CD4-positive, alpha-beta memory T cell (primary cell): Measurements from ENCODE around the gene DCUN1D3. TPM values are rescaled to one million over a fixed set of nuclear protein-coding genes. Genes with fewer than 3 reads are reported as not detected.

Experiments
- CTCF ChIA-PET: fragments of 350-600 bp; sonication (Branson Sonifier 250); formaldehyde crosslinking; loops from one replicate; lab custom pipeline; 2021; ENCODE audit warnings: inconsistent platforms; ENCODE audit not compliant: partially characterized antibody; lab: Charles Lee
- POLR2A ChIA-PET: fragments of 350-600 bp; sonication (Branson Sonifier 250); formaldehyde crosslinking; loops from one replicate; lab custom pipeline; 2021; ENCODE audit not compliant: partially characterized antibody; lab: Charles Lee
- DNase-seq, 5 donors: peaks; one replicate each; pipeline versions ENCODE4 v3.0.0 to v3.0.0-alpha.2; 2020 to 2022; ENCODE audit warnings: mixed read lengths in 1 of 5
- H3K27ac ChIP-seq: one replicate; pipeline ENCODE4 v1.7.0; 2013; ENCODE audit warnings: low read depth, low read length
- H3K27me3 ChIP-seq: 2 replicates; pipeline ENCODE4 v1.7.0; 2013; ENCODE audit warnings: mild to moderate bottlenecking, low read length, moderate library complexity; ENCODE audit not compliant: insufficient read depth
- H3K36me3 ChIP-seq: 2 replicates; pipeline ENCODE4 v1.7.0; 2013; ENCODE audit warnings: mild to moderate bottlenecking, low read length, moderate library complexity; ENCODE audit not compliant: insufficient read depth
- H3K4me1 ChIP-seq: 2 replicates; pipeline ENCODE4 v1.7.0; 2013; ENCODE audit warnings: mild to moderate bottlenecking, low read length, moderate library complexity; ENCODE audit not compliant: insufficient read depth
- H3K4me3 ChIP-seq, 2 donors: one replicate each; pipeline ENCODE4 v1.7.0; 2013; ENCODE audit warnings: low read length in 2 of 2, mild to moderate bottlenecking in 1 of 2
- H3K9me3 ChIP-seq, 2 donors: one replicate each; pipeline ENCODE4 v1.7.0; 2013; ENCODE audit warnings: low read length in 2 of 2, control low read depth in 1 of 2; ENCODE audit not compliant: control insufficient read depth in 1 of 2
- H3K27ac Mint-ChIP-seq, 7 donors: one replicate each; pipeline ENCODE4 v1.8.0; 2020 to 2021; ENCODE audit warnings: mixed read lengths in 7 of 7, mild to moderate bottlenecking in 6 of 7, inconsistent platforms in 3 of 7, moderate library complexity in 3 of 7
- H3K27me3 Mint-ChIP-seq, 2 donors: one replicate each; pipeline ENCODE4 v1.8.0; 2020 to 2021; ENCODE audit warnings: mixed read lengths in 2 of 2
- H3K36me3 Mint-ChIP-seq, 2 donors: one replicate each; pipeline ENCODE4 v1.8.0; 2020 to 2021; ENCODE audit warnings: mixed read lengths in 2 of 2, inconsistent platforms in 1 of 2, mild to moderate bottlenecking in 1 of 2
- H3K4me1 Mint-ChIP-seq, 4 donors: one replicate each; pipeline ENCODE4 v1.8.0; 2020 to 2021; ENCODE audit warnings: mixed read lengths in 4 of 4, mild to moderate bottlenecking in 1 of 4
- H3K4me3 Mint-ChIP-seq, 8 donors: one replicate each; pipeline ENCODE4 v1.8.0; 2020 to 2021; ENCODE audit warnings: mixed read lengths in 8 of 8, mild to moderate bottlenecking in 7 of 8, moderate library complexity in 6 of 8, inconsistent platforms in 3 of 8
- H3K9me3 Mint-ChIP-seq, 8 donors: one replicate each; pipeline ENCODE4 v1.8.0; 2020 to 2021; ENCODE audit warnings: mixed read lengths in 8 of 8, mild to moderate bottlenecking in 5 of 8, inconsistent platforms in 3 of 8, moderate library complexity in 1 of 8
- intact Hi-C: fragments of 100-400 bp; cut with micrococcal nuclease; formaldehyde crosslinking; loops from one replicate; pipeline ENCODE4 v1.15.1; 2023
- polyA plus RNA-seq, 2 donors: library from polyadenylated mRNA; unstranded; fragments of 300-500 nt; fragmentation: Illumina TruSeq; gene quantifications; one replicate each; pipeline ENCODE4 v1.2.3, GENCODE V29; 2021
- total RNA-seq, 2 experiments: library from RNA; stranded (reverse); gene quantifications; one replicate each; pipeline ENCODE4 v1.2.3, GENCODE V29; 2021

Gene DCUN1D3
- total and polyA plus RNA-seq, 4 experiments from 2014 or later: 0.11 to 7.5 (median 3.7) TPM

DNA sequence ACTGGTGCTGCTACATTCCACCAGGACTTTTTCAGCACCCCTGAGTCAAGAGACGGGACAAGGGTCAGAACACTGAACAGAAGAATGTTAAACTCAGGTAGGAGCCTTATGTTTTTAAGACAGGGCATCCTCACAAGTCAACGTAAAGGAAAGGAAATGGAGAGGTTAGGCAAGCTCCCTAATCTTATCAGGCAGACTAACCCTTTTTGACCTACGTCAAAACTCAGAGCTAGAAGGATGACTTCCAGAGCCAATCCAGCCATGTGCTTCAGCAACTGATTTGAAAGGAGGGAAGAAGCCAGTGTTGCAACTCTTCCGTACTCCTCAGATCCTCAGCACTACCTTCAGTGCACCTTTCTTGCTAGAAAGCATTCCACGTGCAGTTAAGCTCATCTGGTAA is 47.0 kb downstream of the DCUN1D3 start:
- peaks cover 4% of the 10 kb centered on the region for H3K4me1 ChIP-seq
- H3K4me1 Mint-ChIP-seq: peaks cover 4 to 6% (median 4%) of the 10 kb centered on the region in 4 donors
- no peaks in the 10 kb centered on the region for H3K9me3 ChIP-seq
- POLR2A ChIA-PET: interaction anchor here (0.7 to 1.5 kb wide), 2 partner anchors 19 to 22 kb away, joined by 3 to 7 read pairs; no protein-coding TSS in a partner anchor
- H3K36me3 Mint-ChIP-seq: peaks cover 12 to 14% of the 10 kb centered on the region in 2 donors
- DNase-seq: no peak
- H3K27me3 ChIP-seq: no peaks in the 10 kb centered on the region
- H3K4me3 ChIP-seq: no peak overlapping the region
- intact Hi-C loops: loop anchor here (5.0 to 10.0 kb wide), 2 partner anchors 152 to 334 kb away; no protein-coding TSS in a partner anchor
- H3K27ac Mint-ChIP-seq: peak overlapping the region in 1 of 7 donors; percentile 19
- H3K4me3 Mint-ChIP-seq: no peak overlapping the region
- H3K36me3 ChIP-seq: no peaks in the 10 kb centered on the region
- no peaks in the 10 kb centered on the region for H3K27me3 Mint-ChIP-seq
- no peak overlapping the region for H3K27ac ChIP-seq
- no peaks in the 10 kb centered on the region for H3K9me3 Mint-ChIP-seq
- CTCF ChIA-PET: interaction anchor here (1.2 to 8.2 kb wide), 4 partner anchors 10 to 228 kb away, joined by 3 to 113 read pairs (median 5); no protein-coding TSS in a partner anchor

GRCh38 chr16:20851601-20852000 is 48.6 kb downstream of the DCUN1D3 start:
- Histone ChIP-seq H3K27me3 (no peaks in the 10 kb centered on the region), H3K27ac (no peak overlapping the region), H3K4me1 (peaks cover 4% of the 10 kb centered on the region), H3K4me3 (no peak overlapping the region), H3K36me3 (no peaks in the 10 kb centered on the region), H3K9me3 (no peaks in the 10 kb centered on the region)
- Mint-ChIP-seq H3K27ac (no peak overlapping the region), H3K36me3 (peaks cover 2 to 9% of the 10 kb centered on the region in 2 donors), H3K9me3 (no peaks in the 10 kb centered on the region), H3K27me3 (no peaks in the 10 kb centered on the region), H3K4me3 (no peak overlapping the region), H3K4me1 (peaks cover 4 to 6% (median 4%) of the 10 kb centered on the region in 4 donors)
- ChIA-PET POLR2A (no interaction called here), CTCF (interaction anchor here (0.9 to 8.2 kb wide), 9 partner anchors 15 to 259 kb away, joined by 3 to 113 read pairs (median 7); partner anchors contain the start of genes ERI2, LYRM1 and REXO5)
- intact Hi-C loops: loop anchor here (2.0 to 10.0 kb wide), 4 partner anchors 153 to 1469 kb away; partner anchors contain the start of gene CRYM
- DNase-seq: no peak

DNA sequence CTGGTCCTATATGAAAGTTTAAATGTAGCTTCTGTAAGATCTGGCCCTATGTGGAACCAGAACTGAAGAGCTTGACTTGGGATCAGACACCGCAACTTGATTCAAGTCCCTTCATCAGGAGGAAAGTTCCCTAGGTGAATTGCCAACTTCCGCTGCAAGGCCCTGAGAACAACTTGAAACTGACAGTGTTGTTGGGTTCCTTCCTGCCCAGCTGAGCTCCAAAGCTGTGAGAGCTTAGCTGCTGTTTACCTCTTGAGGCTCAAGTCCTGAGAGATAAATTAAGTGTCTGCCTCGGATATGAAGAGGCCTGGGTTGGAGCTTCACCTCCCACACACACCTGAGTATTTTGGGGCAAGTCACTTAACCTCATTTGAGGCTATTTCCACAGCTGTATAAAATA is 49.2 kb downstream of the DCUN1D3 start:
- intact Hi-C loops: loop anchor here (1.0 to 10.0 kb wide), 8 partner anchors 23 to 1470 kb away; partner anchors contain the start of gene CRYM
- CTCF ChIA-PET: interaction anchor here (0.8 to 8.2 kb wide), 22 partner anchors 13 to 427 kb away, joined by 3 to 113 read pairs (median 5); partner anchors contain the start of genes ERI2, LYRM1 and REXO5
- Histone ChIP-seq H3K36me3 (no peaks in the 10 kb centered on the region), H3K27me3 (no peaks in the 10 kb centered on the region), H3K4me3 (no peak overlapping the region), H3K27ac (no peak overlapping the region), H3K9me3 (no peaks in the 10 kb centered on the region), H3K4me1 (peaks cover 4% of the 10 kb centered on the region)
- Mint-ChIP-seq H3K9me3 (no peaks in the 10 kb centered on the region), H3K27ac (no peak overlapping the region), H3K4me1 (peaks cover 4 to 6% (median 4%) of the 10 kb centered on the region in 4 donors), H3K36me3 (peaks cover 2 to 6% of the 10 kb centered on the region in 2 donors), H3K27me3 (no peaks in the 10 kb centered on the region), H3K4me3 (no peak overlapping the region)
- POLR2A ChIA-PET: no interaction called here
- DNase-seq: no peak

DNA sequence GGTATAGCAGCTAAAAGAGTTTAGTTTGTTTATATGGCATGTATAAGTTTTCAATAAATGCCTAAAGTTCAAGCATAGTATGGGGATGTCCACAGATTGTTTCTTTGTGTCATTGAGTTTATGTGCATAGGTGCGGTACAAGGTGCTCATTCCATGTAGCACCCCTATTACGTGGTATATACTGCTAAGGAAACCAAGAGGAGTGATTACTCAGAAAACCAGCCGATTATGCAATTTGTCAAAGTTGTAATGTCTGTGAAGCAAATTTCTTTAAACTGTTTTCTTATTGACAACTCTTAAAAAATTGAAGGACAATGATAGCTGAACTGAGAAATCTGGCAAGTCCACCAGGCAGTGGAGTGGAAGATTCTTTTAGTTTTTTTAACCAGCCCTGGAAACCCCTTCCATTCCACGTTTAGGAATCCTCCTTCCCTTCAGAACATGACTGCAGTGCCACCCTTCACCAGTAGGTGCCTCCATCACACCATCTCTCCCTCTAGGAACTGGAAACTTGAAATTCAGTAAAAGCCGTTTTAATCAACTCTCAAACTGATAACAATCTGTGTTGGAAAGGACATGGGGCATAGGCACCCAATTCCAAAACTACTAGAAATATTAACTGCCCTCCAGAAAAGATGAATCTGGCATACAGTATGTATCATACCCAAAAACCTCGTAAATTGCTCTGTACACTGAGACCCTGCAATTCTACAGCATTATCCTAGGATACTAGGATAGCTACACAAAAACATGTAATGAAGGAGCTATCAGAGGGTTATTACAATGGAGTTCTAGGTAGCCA is 50.4 kb downstream of the DCUN1D3 start:
- Histone ChIP-seq H3K9me3 (no peaks in the 10 kb centered on the region), H3K36me3 (no peaks in the 10 kb centered on the region), H3K27me3 (no peaks in the 10 kb centered on the region), H3K4me1 (peaks cover 11% of the 10 kb centered on the region), H3K27ac (no peak overlapping the region), H3K4me3 (no peak overlapping the region)
- H3K36me3 Mint-ChIP-seq: peaks cover under 1 to 2% of the 10 kb centered on the region in 2 donors
- H3K4me3 Mint-ChIP-seq: no peak overlapping the region
- POLR2A ChIA-PET: no interaction called here
- peak overlapping the region in 2 of 7 donors; percentile 35 to 48 for H3K27ac Mint-ChIP-seq
- peaks cover 9 to 17% (median 11%) of the 10 kb centered on the region in 4 donors for H3K4me1 Mint-ChIP-seq
- CTCF ChIA-PET: interaction anchor here (0.6 to 8.2 kb wide), 36 partner anchors 9 to 706 kb away, joined by 3 to 113 read pairs (median 4); partner anchors contain the start of genes ERI2, LYRM1 and REXO5
- intact Hi-C loops: loop anchor here (1.0 to 10.0 kb wide), 8 partner anchors 25 to 1471 kb away; partner anchors contain the start of gene CRYM
- no peaks in the 10 kb centered on the region for H3K27me3 Mint-ChIP-seq
- no peaks in the 10 kb centered on the region for H3K9me3 Mint-ChIP-seq
- peak; percentile 40 to 58 (median 56) for DNase-seq

DNA sequence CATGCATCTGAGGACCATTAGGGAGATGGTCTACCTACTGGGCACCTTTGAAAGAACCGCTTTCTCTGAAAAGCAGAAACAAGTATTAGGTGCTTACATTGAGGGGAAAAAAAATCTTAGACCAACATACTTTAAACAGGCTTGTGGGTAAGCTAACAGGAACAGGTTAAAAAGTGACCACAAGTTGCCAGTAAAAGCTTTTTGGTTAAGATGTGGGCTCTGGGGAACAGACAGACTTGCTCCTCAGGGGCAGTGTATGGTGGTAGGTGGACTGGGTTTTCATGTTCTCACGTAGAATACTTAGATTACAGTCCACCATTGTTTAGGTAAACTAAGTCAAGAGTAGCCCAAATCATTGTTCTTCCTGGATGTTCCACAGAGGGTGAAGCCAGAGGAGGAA is 52.6 kb downstream of the DCUN1D3 start:
- Mint-ChIP-seq H3K36me3 (no peaks in the 10 kb centered on the region), H3K4me3 (no peak overlapping the region), H3K27me3 (no peaks in the 10 kb centered on the region), H3K9me3 (no peaks in the 10 kb centered on the region), H3K27ac (no peak overlapping the region), H3K4me1 (peaks cover 19 to 33% (median 24%) of the 10 kb centered on the region in 4 donors)
- Histone ChIP-seq H3K9me3 (no peaks in the 10 kb centered on the region), H3K36me3 (no peaks in the 10 kb centered on the region), H3K27ac (no peak overlapping the region), H3K4me3 (no peak overlapping the region), H3K27me3 (no peaks in the 10 kb centered on the region), H3K4me1 (peaks cover 29% of the 10 kb centered on the region)
- intact Hi-C loops: no loop called here
- ChIA-PET CTCF (interaction anchor here (0.7 to 8.2 kb wide), 7 partner anchors 15 to 341 kb away, joined by 3 to 113 read pairs (median 7); partner anchors contain the start of genes ERI2 and REXO5), POLR2A (no interaction called here)
- DNase-seq: no peak

- H3K27ac Mint-ChIP-seq: peak overlapping the region in 2 of 7 donors; percentile 22 to 53
- no peak for DNase-seq
- no peaks in the 10 kb centered on the region for H3K36me3 ChIP-seq
- intact Hi-C loops: no loop called here
- no peak overlapping the region for H3K4me3 ChIP-seq
- no peak overlapping the region for H3K27ac ChIP-seq
- no peaks in the 10 kb centered on the region for H3K27me3 Mint-ChIP-seq
- no peaks in the 10 kb centered on the region for H3K9me3 ChIP-seq
- H3K4me1 Mint-ChIP-seq: peaks cover 19 to 33% (median 24%) of the 10 kb centered on the region in 4 donors
- no peaks in the 10 kb centered on the region for H3K9me3 Mint-ChIP-seq
- H3K36me3 Mint-ChIP-seq: no peaks in the 10 kb centered on the region
- no peak overlapping the region for H3K4me3 Mint-ChIP-seq
- H3K4me1 ChIP-seq: peaks cover 29% of the 10 kb centered on the region
- no peaks in the 10 kb centered on the region for H3K27me3 ChIP-seq
- ChIA-PET CTCF (interaction anchor here (1.2 to 2.0 kb wide), 4 partner anchors 14 to 342 kb away, joined by 3 to 7 read pairs (median 4); partner anchors contain the start of genes ERI2 and REXO5), POLR2A (no interaction called here)
These were observed 53.6 kb downstream of the DCUN1D3 start for GRCh38 chr16:20846551-20846950.
